H1 (cell line): ENCODE measurements around the gene RALGAPA1. TPM values are rescaled to one million over a fixed set of nuclear protein-coding genes. Genes with fewer than 3 reads are reported as not detected.

Source experiments
- CTCF ChIA-PET: fragments of 300-600 bp; sonication (Branson Sonifier 250); formaldehyde crosslinking; loops from one replicate; lab custom pipeline; 2021; ENCODE audit not compliant: partially characterized antibody; lab: Charles Lee
- POLR2A ChIA-PET: fragments of 300-600 bp; sonication (Branson Sonifier 250); formaldehyde crosslinking; loops from one replicate; lab custom pipeline; 2021; ENCODE audit warnings: inconsistent platforms; ENCODE audit not compliant: partially characterized antibody; lab: Charles Lee
- DNase-seq, 2 experiments: peaks; one replicate each; pipeline versions ENCODE4 v3.0.0 to v3.0.0-alpha.2; 2010 to 2022; ENCODE audit warnings: low spot score in 2 of 2, low read depth in 1 of 2, mixed read lengths in 1 of 2
- FAIRE-seq: peaks from 2 replicates; lab custom pipeline; 2011; peaks lifted over from hg19 to GRCh38; lab: Jason Lieb, UNC
- H2AFZ ChIP-seq: 2 replicates; pipeline ENCODE4 v1.8.1; 2012; ENCODE audit warnings: low read length, inconsistent platforms
- H2AK5ac ChIP-seq: 2 replicates; pipeline ENCODE4 v1.6.1; 2013; ENCODE audit warnings: low read depth, low read length
- H2BK120ac ChIP-seq: replicated peaks from 2 replicates; pipeline ENCODE3; 2013; ENCODE audit warnings: low read depth, low read length, inconsistent platforms
- H2BK12ac ChIP-seq: 2 replicates; pipeline ENCODE4 v1.6.1; 2013; ENCODE audit warnings: low read depth, low read length
- H2BK15ac ChIP-seq: 2 replicates; pipeline ENCODE4 v1.6.1; 2013; ENCODE audit warnings: low read length
- H2BK20ac ChIP-seq: 2 replicates; pipeline ENCODE4 v1.6.1; 2013; ENCODE audit warnings: low read length
- H2BK5ac ChIP-seq: 2 replicates; pipeline ENCODE4 v1.6.1; 2013; ENCODE audit warnings: low read depth, low read length
- H3K14ac ChIP-seq: 2 replicates; pipeline ENCODE4 v1.6.1; 2013; ENCODE audit warnings: inconsistent platforms; ENCODE audit not compliant: insufficient read length
- H3K18ac ChIP-seq: 2 replicates; pipeline ENCODE4 v1.6.1; 2013; ENCODE audit warnings: low read length; ENCODE audit errors: extremely low read depth
- H3K23ac ChIP-seq: 2 replicates; pipeline ENCODE4 v1.6.1; 2013; ENCODE audit warnings: inconsistent platforms; ENCODE audit not compliant: insufficient read length
- H3K23me2 ChIP-seq: 2 replicates; pipeline ENCODE4 v1.6.1; 2013; ENCODE audit warnings: low read depth, low read length
- H3K27ac ChIP-seq: 2 replicates; pipeline ENCODE4 v1.6.1; 2011; ENCODE audit warnings: low read depth, low read length, inconsistent platforms
- H3K27me3 ChIP-seq, 4 experiments: replicated peaks in 1 of 4; 1 replicate in 1 of 4; 2 replicates in 3 of 4; pipeline versions ENCODE4 v1.6.1 to v1.8.1; 2011 to 2013; ENCODE audit warnings: low read length in 3 of 4, mild to moderate bottlenecking in 3 of 4, inconsistent platforms in 2 of 4, mixed read lengths in 2 of 4, moderate library complexity in 1 of 4; ENCODE audit not compliant: control insufficient read depth in 3 of 4, insufficient read depth in 3 of 4; ENCODE audit errors: extremely low read depth in 1 of 4
- H3K36me3 ChIP-seq, 4 experiments: 2 replicates each; pipeline versions ENCODE4 v1.6.1 to v1.8.1; 2011 to 2013; ENCODE audit warnings: mild to moderate bottlenecking in 4 of 4, low read length in 3 of 4, moderate library complexity in 2 of 4, control low read depth in 1 of 4, inconsistent platforms in 1 of 4; ENCODE audit not compliant: insufficient read depth in 4 of 4, control insufficient read depth in 2 of 4
- H3K4ac ChIP-seq: replicated peaks from 2 replicates; pipeline ENCODE3; 2013; ENCODE audit warnings: low read length, low read depth, mixed read lengths, inconsistent platforms; ENCODE audit not compliant: insufficient read length
- H3K4me1 ChIP-seq, 4 experiments: replicated peaks in 1 of 4; 1 replicate in 1 of 4; 2 replicates in 3 of 4; pipeline versions ENCODE4 v1.6.1 to v1.8.1; 2011 to 2013; ENCODE audit warnings: low read length in 3 of 4, inconsistent platforms in 2 of 4, mixed read lengths in 1 of 4; ENCODE audit not compliant: insufficient read depth in 4 of 4, control insufficient read depth in 3 of 4
- H3K4me2 ChIP-seq, 2 experiments: 2 replicates each; pipeline versions ENCODE4 v1.6.1 to v1.8.1; 2011 to 2013; ENCODE audit warnings: low read depth in 2 of 2, low read length in 2 of 2, control low read depth in 1 of 2, inconsistent platforms in 1 of 2, mild to moderate bottlenecking in 1 of 2; ENCODE audit not compliant: insufficient read depth in 1 of 2
- H3K4me3 ChIP-seq, 4 experiments: fragments of 200-600, 300-600 bp in 1 of 4; sonication (generic), shearing (Covaris generic), sonication (Bioruptor Twin) in 1 of 4; 2 replicates each; pipeline versions ENCODE4 v1.5.1 to v1.8.1; 2011 to 2016; ENCODE audit warnings: low read length in 4 of 4, low read depth in 3 of 4, control low read depth in 2 of 4, inconsistent platforms in 2 of 4, mild to moderate bottlenecking in 2 of 4, mixed read lengths in 1 of 4, moderate library complexity in 1 of 4; ENCODE audit not compliant: insufficient read depth in 2 of 4; ENCODE audit errors: extremely low read depth in 1 of 4
- H3K56ac ChIP-seq: replicated peaks from 2 replicates; pipeline ENCODE3; 2013; ENCODE audit warnings: low read depth, mild to moderate bottlenecking, mixed read lengths, low read length, inconsistent platforms; ENCODE audit not compliant: insufficient read length
- H3K79me1 ChIP-seq: 2 replicates; pipeline ENCODE4 v1.6.1; 2013; ENCODE audit warnings: low read depth, low read length, control low read depth
- H3K79me2 ChIP-seq, 2 experiments: 2 replicates each; pipeline versions ENCODE4 v1.6.1 to v1.8.1; 2012 to 2013; ENCODE audit warnings: low read length in 2 of 2, mild to moderate bottlenecking in 2 of 2, inconsistent platforms in 1 of 2; ENCODE audit not compliant: insufficient read depth in 2 of 2, control insufficient read depth in 1 of 2
- H3K9ac ChIP-seq, 4 experiments: replicated peaks in 1 of 4; 1 replicate in 1 of 4; 2 replicates in 3 of 4; pipeline versions ENCODE4 v1.6.1 to v1.8.1; 2011 to 2013; ENCODE audit warnings: low read depth in 3 of 4, low read length in 3 of 4, control low read depth in 2 of 4, mild to moderate bottlenecking in 2 of 4, moderate library complexity in 2 of 4, inconsistent platforms in 1 of 4; ENCODE audit errors: extremely low read depth in 1 of 4
- H3K9me3 ChIP-seq, 2 experiments: 2 replicates each; pipeline versions ENCODE4 v1.6.1 to v1.8.1; 2012 to 2013; ENCODE audit warnings: mild to moderate bottlenecking in 2 of 2, moderate library complexity in 2 of 2, control low read depth in 1 of 2, inconsistent platforms in 1 of 2, low read depth in 1 of 2, low read length in 1 of 2, mixed read lengths in 1 of 2; ENCODE audit not compliant: insufficient read depth in 2 of 2
- H4K20me1 ChIP-seq, 2 experiments: replicated peaks in 1 of 2; 2 replicates each; pipeline versions ENCODE3 to v1.8.1; 2011 to 2013; ENCODE audit warnings: inconsistent platforms in 2 of 2, low read length in 2 of 2, mild to moderate bottlenecking in 1 of 2; ENCODE audit not compliant: insufficient read depth in 2 of 2, control insufficient read depth in 1 of 2
- H4K5ac ChIP-seq: 2 replicates; pipeline ENCODE4 v1.6.1; 2013; ENCODE audit warnings: low read length, low read depth, mixed read lengths, inconsistent platforms; ENCODE audit not compliant: insufficient read length
- H4K8ac ChIP-seq: 2 replicates; pipeline ENCODE4 v1.8.0; 2013; ENCODE audit warnings: mild to moderate bottlenecking, moderate library complexity, low read length, inconsistent platforms; ENCODE audit not compliant: insufficient read depth; ENCODE audit errors: extremely low read depth
- H4K91ac ChIP-seq: replicated peaks from 2 replicates; pipeline ENCODE3; 2013; ENCODE audit warnings: low read length, mixed read lengths, inconsistent platforms; ENCODE audit not compliant: insufficient read length
- BRCA1 ChIP-seq: IDR thresholded peaks from 2 replicates; pipeline ENCODE4 v1.6.1; 2012; ENCODE audit warnings: low read depth, low read length, improper control_type of control experiment
- CTCF ChIP-seq, 3 experiments: IDR thresholded peaks; 1 replicate in 2 of 3; 2 replicates in 1 of 3; pipeline versions ENCODE4 v1.5.1 to v1.6.1; 2011; ENCODE audit warnings: low read length in 3 of 3, mild to moderate bottlenecking in 3 of 3, inconsistent platforms in 2 of 3, low read depth in 1 of 3, moderate library complexity in 1 of 3; ENCODE audit not compliant: insufficient read depth in 1 of 3; ENCODE audit errors: control extremely low read depth in 1 of 3
- MAFK ChIP-seq: IDR thresholded peaks from 2 replicates; pipeline ENCODE4 v1.6.1; 2012; ENCODE audit warnings: low read depth, mild to moderate bottlenecking, improper control_type of control experiment, low read length
- POLR2AphosphoS5 ChIP-seq: IDR thresholded peaks from 2 replicates; pipeline ENCODE4 v1.6.1; 2011; ENCODE audit warnings: low read depth, low read length
- RXRA ChIP-seq: IDR thresholded peaks from 2 replicates; pipeline ENCODE4 v1.6.1; 2011; ENCODE audit warnings: low read depth, mild to moderate bottlenecking, low read length, moderate library complexity; ENCODE audit not compliant: insufficient read depth
- SUZ12 ChIP-seq: fragments of 200-600 bp; sonication (generic); IDR thresholded peaks from 2 replicates; pipeline ENCODE4 v1.6.1; 2012; ENCODE audit warnings: mild to moderate bottlenecking, inconsistent platforms, low read length, moderate library complexity, mixed read lengths
- WGBS, 2 experiments: shearing (Covaris generic) in 1 of 2; methylation state at CpG; one replicate each; pipeline versions ENCODE4 v1.1.6 to v1.1.7; 2013 to 2015; ENCODE audit warnings: low lambda C conversion rate in 2 of 2, mixed read lengths in 2 of 2, inconsistent platforms in 1 of 2, low coverage in 1 of 2, missing lambda C conversion rate in 1 of 2; ENCODE audit not compliant: insufficient replicate concordance in 2 of 2, insufficient coverage in 1 of 2, insufficient read length in 1 of 2; ENCODE audit errors: extremely low coverage in 1 of 2, missing lambda C conversion rate in 1 of 2; 5-methylcytosine and 5-hydroxymethylcytosine counted together
- polyA plus RNA-seq, 7 experiments: library from polyadenylated mRNA; depleted of rRNA in 3 of 7; stranded (reverse) in 5 of 7; unstranded in 2 of 7; fragments of >200 nt in 5 of 7; fragments of 200-250 nt in 2 of 7; gene quantifications; 1 replicate in 5 of 7; 2 replicates in 1 of 7; 4 replicates in 1 of 7; pipeline versions ENCODE4 v1.2.1 to v1.2.3, GENCODE V29; 2011 to 2013; ENCODE audit warnings: missing spikeins in 2 of 7, mixed read lengths in 2 of 7
- total RNA-seq: library from RNA; stranded (reverse); fragmentation: NEBNext Ultra II Directional; extraction: Animal tissue kit (Norgen Biotek cat#: 25700); gene quantifications from 2 replicates; pipeline ENCODE4 v1.2.1, GENCODE V29; 2021

The RALGAPA1 gene
- total and polyA plus RNA-seq, 2 of the 8 experiments (the other 6 are each of a cell fraction or from before 2014, with no cell fraction given), result 4.2 to 26.7 TPM

GRCh38 chr14:35766036-35766699 is 42.9 kb downstream of the RALGAPA1 start:
- Histone ChIP-seq H3K4me3 (no peak overlapping the region), H3K27ac (no peak overlapping the region), H3K14ac (no peak overlapping the region), H4K5ac (no peak overlapping the region), H4K8ac (no peak overlapping the region), H2BK12ac (no peak overlapping the region), H3K79me1 (no peaks in the 10 kb centered on the region), H2BK15ac (no peak overlapping the region), H3K9me3 (no peaks in the 10 kb centered on the region), H4K91ac (no peak overlapping the region), H3K9ac (0 out of 7 replicates have a peak overlapping the region, but pooled peaks of 1 of the 4 experiments have one; percentile 13), H3K27me3 (no peaks in the 10 kb centered on the region), H3K23ac (no peak overlapping the region), H3K56ac (no peak overlapping the region), H3K4ac (no peak overlapping the region), H3K18ac (no peak overlapping the region), H2BK5ac (no peak overlapping the region), H3K4me1 (no peaks in the 10 kb centered on the region), H2BK20ac (no peak overlapping the region), H3K36me3 (no peaks in the 10 kb centered on the region), H2AK5ac (no peak overlapping the region), H3K4me2 (no peak overlapping the region), H2AFZ (no peak overlapping the region), H4K20me1 (no peaks in the 10 kb centered on the region), H3K23me2 (no peaks in the 10 kb centered on the region), H2BK120ac (no peak overlapping the region), H3K79me2 (no peaks in the 10 kb centered on the region)
- CTCF ChIA-PET, result interaction anchor here (1.5 kb wide), 1 partner anchor 11 kb away, joined by 4 read pairs; no protein-coding TSS in a partner anchor
- POLR2A ChIA-PET, result no interaction called here
- WGBS, 2 experiments, result 93% methylated on average over 5 of the region's 5 CpGs; no CpG with 5 or more reads in 1 of the 2 experiments
- FAIRE-seq (no peak), DNase-seq (no peak)
- TF ChIP-seq SUZ12, result no peak
- TF ChIP-seq POLR2AphosphoS5, result no peak
- TF ChIP-seq CTCF (IDR thresholded peaks at IDR 0.05; ENCODE audit: control extremely low read depth in 1 of 3, insufficient read depth in 1 of 3, low read depth in 1 of 3, low read length in 3 of 3), result no peak
- no peak for TF ChIP-seq MAFK
- no peak for TF ChIP-seq BRCA1
- TF ChIP-seq RXRA, result no peak
